Liver (tissue), 9 donors: ENCODE data around the gene THAP7. TPM values are rescaled to one million over a fixed set of nuclear protein-coding genes. Genes with fewer than 3 reads are reported as not detected.
"Not testable (repeated sequence)": the region's sequence is repeated elsewhere in the genome, so short reads cannot be mapped to it uniquely, and the experiment has no call there.

Experiments used
- DNase-seq: peaks from one replicate; pipeline ENCODE4 v3.0.0-alpha.2; 2017; ENCODE audit warnings: low spot score
- H3K27ac ChIP-seq, 2 donors: one replicate each; pipeline ENCODE4 v1.7.0; 2013; ENCODE audit warnings: inconsistent platforms in 2 of 2, low read length in 2 of 2, control low read depth in 1 of 2, low read depth in 1 of 2, mild to moderate bottlenecking in 1 of 2
- H3K27me3 ChIP-seq, 4 donors: one replicate each; pipeline versions ENCODE4 v1.6.1 to v1.7.0; 2013; ENCODE audit warnings: low read length in 3 of 4, inconsistent platforms in 1 of 4, mild to moderate bottlenecking in 1 of 4, moderate library complexity in 1 of 4; ENCODE audit not compliant: control insufficient read depth in 4 of 4, insufficient read depth in 4 of 4
- H3K36me3 ChIP-seq, 4 donors: one replicate each; pipeline versions ENCODE4 v1.6.1 to v1.7.0; 2013; ENCODE audit warnings: low read length in 3 of 4, mild to moderate bottlenecking in 3 of 4, low read depth in 1 of 4, moderate library complexity in 1 of 4; ENCODE audit not compliant: control insufficient read depth in 4 of 4, insufficient read depth in 3 of 4
- H3K4me1 ChIP-seq, 4 donors: one replicate each; pipeline versions ENCODE4 v1.6.1 to v1.7.0; 2013; ENCODE audit warnings: low read length in 3 of 4, mild to moderate bottlenecking in 3 of 4, moderate library complexity in 1 of 4; ENCODE audit not compliant: control insufficient read depth in 4 of 4, insufficient read depth in 4 of 4
- H3K4me3 ChIP-seq, 3 donors: one replicate each; pipeline versions ENCODE4 v1.6.1 to v1.7.0; 2013; ENCODE audit warnings: low read length in 3 of 3, control low read depth in 1 of 3, low read depth in 1 of 3, mild to moderate bottlenecking in 1 of 3
- H3K9ac ChIP-seq, 2 donors: one replicate each; pipeline ENCODE4 v1.7.0; 2013; ENCODE audit warnings: low read length in 2 of 2, mild to moderate bottlenecking in 2 of 2, moderate library complexity in 2 of 2, control low read depth in 1 of 2, low read depth in 1 of 2
- H3K9me3 ChIP-seq, 4 donors: one replicate each; pipeline versions ENCODE4 v1.6.1 to v1.7.0; 2013; ENCODE audit warnings: low read length in 3 of 4; ENCODE audit not compliant: control insufficient read depth in 4 of 4
- CTCF ChIP-seq: fragments of 150-350 bp; IDR thresholded peaks from 2 replicates; pipeline ENCODE4 v1.5.1; 2017; ENCODE audit warnings: improper control_type of control experiment, low read depth, low read length; ENCODE audit not compliant: missing input control
- EGR1 ChIP-seq, 2 donors: IDR thresholded peaks; 2 replicates each; pipeline ENCODE4 v1.6.1; 2016 to 2018; ENCODE audit warnings: antibody characterized with exemption in 2 of 2, low read depth in 2 of 2
- FOXA1 ChIP-seq: IDR thresholded peaks from 2 replicates; pipeline ENCODE4 v1.6.1; 2016; ENCODE audit warnings: antibody characterized with exemption
- FOXA2 ChIP-seq: IDR thresholded peaks from 2 replicates; pipeline ENCODE4 v1.6.1; 2016; ENCODE audit warnings: antibody characterized with exemption
- HNF4A ChIP-seq, 2 donors: conservative IDR thresholded peaks; 2 replicates each; pipeline ENCODE4 v1.6.1; 2016; ENCODE audit warnings: antibody characterized with exemption in 2 of 2, mild to moderate bottlenecking in 2 of 2
- HNF4G ChIP-seq: IDR thresholded peaks from 2 replicates; pipeline ENCODE4 v1.6.1; 2016; ENCODE audit warnings: antibody characterized with exemption
- JUND ChIP-seq, 2 donors: IDR thresholded peaks; 2 replicates each; pipeline ENCODE4 v1.6.1; 2016; ENCODE audit warnings: antibody characterized with exemption in 2 of 2
- MAX ChIP-seq: IDR thresholded peaks from 2 replicates; pipeline ENCODE4 v1.6.1; 2016; ENCODE audit warnings: antibody characterized with exemption
- NR2F2 ChIP-seq: IDR thresholded peaks from 2 replicates; pipeline ENCODE4 v1.6.1; 2016; ENCODE audit warnings: antibody characterized with exemption
- RAD21 ChIP-seq, 2 donors: IDR thresholded peaks; 2 replicates each; pipeline ENCODE4 v1.6.1; 2016; ENCODE audit warnings: antibody characterized with exemption in 2 of 2, mild to moderate bottlenecking in 2 of 2
- SP1 ChIP-seq: IDR thresholded peaks from 2 replicates; pipeline ENCODE4 v1.6.1; 2018; ENCODE audit warnings: antibody characterized with exemption, mild to moderate bottlenecking
- TAF1 ChIP-seq: conservative IDR thresholded peaks from 2 replicates; pipeline ENCODE4 v1.6.1; 2016; ENCODE audit warnings: antibody characterized with exemption, mild to moderate bottlenecking
- YY1 ChIP-seq: IDR thresholded peaks from 2 replicates; pipeline ENCODE4 v1.6.1; 2016; ENCODE audit warnings: antibody characterized with exemption, mild to moderate bottlenecking
- ZBTB33 ChIP-seq: IDR thresholded peaks from 2 replicates; pipeline ENCODE4 v1.6.1; 2016; ENCODE audit warnings: antibody characterized with exemption
- WGBS: extraction: QIAGEN DNeasy Blood & Tissue Kit; methylation state at CpG from one replicate; pipeline ENCODE4 v1.1.7; 2013; 5-methylcytosine and 5-hydroxymethylcytosine counted together
- polyA plus RNA-seq, 2 donors: library from polyadenylated mRNA; stranded (reverse) in 1 of 2; unstranded in 1 of 2; fragments of 200-250 nt in 1 of 2; fragments of >200 nt in 1 of 2; fragmentation: Nextera tagmentation in 1 of 2; extraction: Ambion mirVana in 1 of 2; gene quantifications; one replicate each; pipeline versions ENCODE4 v1.2.1 to v1.2.3, GENCODE V29; 2013 to 2015
- total RNA-seq, 2 donors: library from RNA; depleted of rRNA; stranded (reverse); fragments of >200 nt; gene quantifications; one replicate each; pipeline ENCODE4 v1.2.3, GENCODE V29; 2014
- TF ChIP-seq, protein P1 (sequence below): IDR thresholded peaks from 2 replicates; pipeline ENCODE4 v1.6.1; 2016; ENCODE audit warnings: antibody characterized with exemption, mild to moderate bottlenecking
- donor health status: healthy.
- donor health status: healthy.
- donor health status: healthy.
- donor health status: healthy.
- donor health status: healthy.

Gene THAP7
- total and polyA plus RNA-seq, 4 donors = 10.4 to 21.9 (median 19.4) TPM

GRCh38 chr22:21041937-21042336 lies 40.0 kb upstream of the THAP7 start:
- Histone ChIP-seq H3K4me3 (no peak overlapping the region), H3K27ac (no peak overlapping the region), H3K27me3 (no peaks in the 10 kb centered on the region), H3K9ac (no peak overlapping the region), H3K36me3 (no peaks in the 10 kb centered on the region), H3K9me3 (no peaks in the 10 kb centered on the region), H3K4me1 (peaks cover 3 to 12% (median 5%) of the 10 kb centered on the region in 4 donors)
- no peak for DNase-seq
- TF ChIP-seq HNF4G (no peak), SP1 (no peak), NR2F2 (no peak), EGR1 (IDR thresholded peaks at IDR 0.05; ENCODE audit: low read depth in 2 of 2) (no peak), JUND (IDR thresholded peaks at IDR 0.05) (no peak), ZBTB33 (no peak), TAF1 (no peak), RAD21 (IDR thresholded peaks at IDR 0.05) (no peak), YY1 (no peak), HNF4A (conservative IDR thresholded peaks at IDR 0.05) (no peak), FOXA1 (no peak), FOXA2 (no peak), CTCF (no peak), MAX (no peak)
- TF ChIP-seq, protein P1, sequence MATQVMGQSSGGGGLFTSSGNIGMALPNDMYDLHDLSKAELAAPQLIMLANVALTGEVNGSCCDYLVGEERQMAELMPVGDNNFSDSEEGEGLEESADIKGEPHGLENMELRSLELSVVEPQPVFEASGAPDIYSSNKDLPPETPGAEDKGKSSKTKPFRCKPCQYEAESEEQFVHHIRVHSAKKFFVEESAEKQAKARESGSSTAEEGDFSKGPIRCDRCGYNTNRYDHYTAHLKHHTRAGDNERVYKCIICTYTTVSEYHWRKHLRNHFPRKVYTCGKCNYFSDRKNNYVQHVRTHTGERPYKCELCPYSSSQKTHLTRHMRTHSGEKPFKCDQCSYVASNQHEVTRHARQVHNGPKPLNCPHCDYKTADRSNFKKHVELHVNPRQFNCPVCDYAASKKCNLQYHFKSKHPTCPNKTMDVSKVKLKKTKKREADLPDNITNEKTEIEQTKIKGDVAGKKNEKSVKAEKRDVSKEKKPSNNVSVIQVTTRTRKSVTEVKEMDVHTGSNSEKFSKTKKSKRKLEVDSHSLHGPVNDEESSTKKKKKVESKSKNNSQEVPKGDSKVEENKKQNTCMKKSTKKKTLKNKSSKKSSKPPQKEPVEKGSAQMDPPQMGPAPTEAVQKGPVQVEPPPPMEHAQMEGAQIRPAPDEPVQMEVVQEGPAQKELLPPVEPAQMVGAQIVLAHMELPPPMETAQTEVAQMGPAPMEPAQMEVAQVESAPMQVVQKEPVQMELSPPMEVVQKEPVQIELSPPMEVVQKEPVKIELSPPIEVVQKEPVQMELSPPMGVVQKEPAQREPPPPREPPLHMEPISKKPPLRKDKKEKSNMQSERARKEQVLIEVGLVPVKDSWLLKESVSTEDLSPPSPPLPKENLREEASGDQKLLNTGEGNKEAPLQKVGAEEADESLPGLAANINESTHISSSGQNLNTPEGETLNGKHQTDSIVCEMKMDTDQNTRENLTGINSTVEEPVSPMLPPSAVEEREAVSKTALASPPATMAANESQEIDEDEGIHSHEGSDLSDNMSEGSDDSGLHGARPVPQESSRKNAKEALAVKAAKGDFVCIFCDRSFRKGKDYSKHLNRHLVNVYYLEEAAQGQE = no peak
- WGBS = 89% methylated on average over 4 of the region's 4 CpGs

GRCh38 chr22:21039158-21039557 lies 37.2 kb upstream of the THAP7 start:
- not testable (repeated sequence) for H3K27me3 ChIP-seq, DNase-seq, H3K4me1 ChIP-seq, H3K4me3 ChIP-seq, H3K27ac ChIP-seq, H3K36me3 ChIP-seq, H3K9me3 ChIP-seq, H3K9ac ChIP-seq
- 94% methylated on average over 5 of the region's 5 CpGs for whole genome bisulfite sequencing
